ENCODE data around the gene DSCAML1. TPM values are rescaled to one million over a fixed set of nuclear protein-coding genes. Genes with fewer than 3 reads are reported as not detected.

Gene DSCAML1
- total RNA-seq, 1 experiment from 2014 or later: not detected

GRCh38 chr11:117710211-117710610 lies 86.8 kb downstream of the DSCAML1 start:
- H3K36me3 ChIP-seq (ENCODE audit: control insufficient read depth in 1 of 2, insufficient read depth in 2 of 2, low read length in 2 of 2): no peaks in the 10 kb centered on the region
- H3K9ac ChIP-seq (ENCODE audit: low read length): no peak overlapping the region
- RAD21 ChIA-PET (ENCODE audit: low non-redundant PET in 1 of 2, low total read pairs in 2 of 2, uncharacterized antibody in 2 of 2, unreplicated experiment in 2 of 2): no interaction called here
- peaks cover 66% of the 10 kb centered on the region for H3K27me3 ChIP-seq (ENCODE audit: insufficient read depth, low read length)
- POLR2A ChIA-PET: no interaction called here
- no peak for DNase-seq (ENCODE audit: low read depth, low spot score)
- H3K9me3 ChIP-seq (ENCODE audit: control insufficient read depth in 1 of 2, insufficient read depth in 1 of 2, low read depth in 1 of 2, low read length in 2 of 2): no peaks in the 10 kb centered on the region
- H3K79me2 ChIP-seq (ENCODE audit: insufficient read depth, low read length): no peaks in the 10 kb centered on the region
- intact Hi-C loops (cut with micrococcal nuclease): no loop called here
- TF ChIP-seq ELF1 (IDR thresholded peaks at IDR 0.05; ENCODE audit: borderline replicate concordance, low read depth) (no peak), JUND (IDR thresholded peaks at IDR 0.05) (no peak), CEBPB (IDR thresholded peaks at IDR 0.05; ENCODE audit: low read depth) (no peak), RAD21 (IDR thresholded peaks at IDR 0.05; ENCODE audit: low read depth) (no peak), ZNF274 (IDR thresholded peaks at IDR 0.05; ENCODE audit: low read depth, low read length) (no peak), ZFX (IDR thresholded peaks at IDR 0.05) (no peak), EGR1 (IDR thresholded peaks at IDR 0.05; ENCODE audit: low read depth) (no peak), SIN3A (IDR thresholded peaks at IDR 0.05; ENCODE audit: low read depth) (no peak), ZBTB33 (IDR thresholded peaks at IDR 0.05; ENCODE audit: extremely low read depth, insufficient replicate concordance, low read length) (no peak), POLR2A (IDR thresholded peaks at IDR 0.05; ENCODE audit: borderline replicate concordance, extremely low read depth, insufficient read depth, insufficient read length) (no peak)
- TF ChIP-seq, protein P1, sequence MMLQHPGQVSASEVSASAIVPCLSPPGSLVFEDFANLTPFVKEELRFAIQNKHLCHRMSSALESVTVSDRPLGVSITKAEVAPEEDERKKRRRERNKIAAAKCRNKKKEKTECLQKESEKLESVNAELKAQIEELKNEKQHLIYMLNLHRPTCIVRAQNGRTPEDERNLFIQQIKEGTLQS (IDR thresholded peaks at IDR 0.05): no peak
- TF ChIP-seq, protein P2, sequence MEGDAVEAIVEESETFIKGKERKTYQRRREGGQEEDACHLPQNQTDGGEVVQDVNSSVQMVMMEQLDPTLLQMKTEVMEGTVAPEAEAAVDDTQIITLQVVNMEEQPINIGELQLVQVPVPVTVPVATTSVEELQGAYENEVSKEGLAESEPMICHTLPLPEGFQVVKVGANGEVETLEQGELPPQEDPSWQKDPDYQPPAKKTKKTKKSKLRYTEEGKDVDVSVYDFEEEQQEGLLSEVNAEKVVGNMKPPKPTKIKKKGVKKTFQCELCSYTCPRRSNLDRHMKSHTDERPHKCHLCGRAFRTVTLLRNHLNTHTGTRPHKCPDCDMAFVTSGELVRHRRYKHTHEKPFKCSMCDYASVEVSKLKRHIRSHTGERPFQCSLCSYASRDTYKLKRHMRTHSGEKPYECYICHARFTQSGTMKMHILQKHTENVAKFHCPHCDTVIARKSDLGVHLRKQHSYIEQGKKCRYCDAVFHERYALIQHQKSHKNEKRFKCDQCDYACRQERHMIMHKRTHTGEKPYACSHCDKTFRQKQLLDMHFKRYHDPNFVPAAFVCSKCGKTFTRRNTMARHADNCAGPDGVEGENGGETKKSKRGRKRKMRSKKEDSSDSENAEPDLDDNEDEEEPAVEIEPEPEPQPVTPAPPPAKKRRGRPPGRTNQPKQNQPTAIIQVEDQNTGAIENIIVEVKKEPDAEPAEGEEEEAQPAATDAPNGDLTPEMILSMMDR (IDR thresholded peaks at IDR 0.05 in 2 of 3, conservative IDR thresholded peaks at IDR 0.05 in 1 of 3; ENCODE audit: borderline replicate concordance in 1 of 3, insufficient read depth in 1 of 3, low read depth in 2 of 3, low read length in 2 of 3): no peak
- ATAC-seq: no peak
- no peak overlapping the region for H3K27ac ChIP-seq (ENCODE audit: low read depth, low read length)
- no peaks in the 10 kb centered on the region for H3K4me1 ChIP-seq (ENCODE audit: control insufficient read depth in 1 of 2, insufficient read depth in 2 of 2, low read length in 2 of 2)
- no peak overlapping the region for H2AFZ ChIP-seq (ENCODE audit: low read depth, low read length, poor library complexity, severe bottlenecking)
- no peak overlapping the region for H3K4me3 ChIP-seq (replicated peaks in 1 of 2; ENCODE audit: low read depth in 1 of 2, low read length in 2 of 2)
- H3K9me2 ChIP-seq (ENCODE audit: insufficient read depth): no peaks in the 10 kb centered on the region
- CTCF ChIA-PET: no interaction called here
- H3K4me2 ChIP-seq (ENCODE audit: low read length): no peak overlapping the region
- BruUV-seq (replicated peaks): no TSS peak
- H4K20me1 ChIP-seq (ENCODE audit: insufficient read depth): no peaks in the 10 kb centered on the region

Data from HCT116 (cell line).